ENCODE results near the gene SLC39A13.

DNA sequence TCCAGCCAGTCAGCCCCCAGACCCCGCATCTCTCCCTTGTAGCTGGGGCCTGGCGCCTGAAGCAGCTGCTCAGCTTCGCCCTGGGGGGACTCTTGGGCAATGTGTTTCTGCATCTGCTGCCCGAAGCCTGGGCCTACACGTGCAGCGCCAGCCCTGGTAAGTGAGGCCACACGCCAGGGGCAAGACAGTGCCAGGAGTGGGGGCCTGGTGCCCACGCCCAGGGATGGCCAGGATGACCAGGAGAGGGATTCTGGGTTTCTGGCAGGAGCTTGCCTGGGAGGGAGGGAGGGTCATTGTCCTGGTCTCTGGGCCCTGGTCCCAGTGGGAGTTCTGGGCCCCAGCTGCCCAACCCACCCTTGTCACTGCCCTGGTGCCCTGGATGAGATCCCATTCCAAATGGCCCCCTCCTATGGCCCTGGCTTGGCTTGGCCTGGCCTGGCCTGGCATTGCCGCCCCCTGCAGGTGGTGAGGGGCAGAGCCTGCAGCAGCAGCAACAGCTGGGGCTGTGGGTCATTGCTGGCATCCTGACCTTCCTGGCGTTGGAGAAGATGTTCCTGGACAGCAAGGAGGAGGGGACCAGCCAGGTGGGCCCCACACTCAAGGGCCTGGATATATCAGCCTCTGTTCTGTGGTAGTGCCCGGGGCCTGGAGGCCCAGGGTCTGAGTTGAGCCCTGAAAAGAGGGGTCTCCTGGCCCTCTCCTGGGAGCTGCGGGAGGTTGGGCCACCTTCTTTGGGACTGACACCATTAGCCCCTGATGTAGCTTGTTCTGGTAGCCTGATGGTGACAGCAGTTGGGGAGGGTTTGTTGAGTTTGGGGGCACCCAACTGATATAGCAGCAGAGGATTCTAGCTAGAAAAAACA, 3.7 kb downstream of the SLC39A13 start:
- TF ChIP-seq EZH2 (IDR thresholded peaks at IDR 0.05; ENCODE audit: insufficient read depth, low read length) (no peak), CTCF (IDR thresholded peaks at IDR 0.05; ENCODE audit: insufficient read depth, low read depth, low read length) (peak; percentile 46)
